Chondrocyte (in vitro differentiated cells): Measurements from ENCODE around the gene CRYBA2. TPM values are rescaled to one million over a fixed set of nuclear protein-coding genes. Genes with fewer than 3 reads are reported as not detected.
A peak's percentile ranks its signal among the peaks of the same experiment; 100 is the strongest.

ENCODE experiments used
- DNase-seq: peaks from one replicate; pipeline ENCODE4 v3.0.0; 2021; ENCODE audit warnings: mixed read lengths, low spot score
- H3K27ac Mint-ChIP-seq: one replicate; pipeline ENCODE4 v1.8.0; 2021; ENCODE audit warnings: mild to moderate bottlenecking, moderate library complexity, mixed read lengths; ENCODE audit not compliant: unreplicated experiment
- H3K27me3 Mint-ChIP-seq: 2 replicates; pipeline ENCODE4 v1.8.0; 2021; ENCODE audit warnings: low read depth, mixed read lengths
- H3K36me3 Mint-ChIP-seq: 2 replicates; pipeline ENCODE4 v1.8.0; 2021; ENCODE audit warnings: low read depth, mixed read lengths
- H3K4me1 Mint-ChIP-seq: 2 replicates; pipeline ENCODE4 v1.8.0; 2021; ENCODE audit warnings: low read depth, mild to moderate bottlenecking, mixed read lengths
- H3K4me3 Mint-ChIP-seq: one replicate; pipeline ENCODE4 v1.8.0; 2021; ENCODE audit warnings: mild to moderate bottlenecking, moderate library complexity, mixed read lengths; ENCODE audit not compliant: unreplicated experiment
- H3K9me3 Mint-ChIP-seq: 2 replicates; pipeline ENCODE4 v1.8.0; 2021; ENCODE audit warnings: low read depth, mixed read lengths
- total RNA-seq: library from RNA; stranded (reverse); gene quantifications from 3 replicates; pipeline ENCODE4 v1.2.1, GENCODE V29; 2021
- TF ChIP-seq, protein P1 (sequence below): fragments of 200-600 bp; sonication (generic); IDR thresholded peaks from 2 replicates; pipeline ENCODE4 v1.5.0; 2021; ENCODE audit warnings: antibody characterized with exemption, mild to moderate bottlenecking, moderate library complexity

Gene CRYBA2
- total RNA-seq, 1 donor from 2014 or later = not detected

DNA sequence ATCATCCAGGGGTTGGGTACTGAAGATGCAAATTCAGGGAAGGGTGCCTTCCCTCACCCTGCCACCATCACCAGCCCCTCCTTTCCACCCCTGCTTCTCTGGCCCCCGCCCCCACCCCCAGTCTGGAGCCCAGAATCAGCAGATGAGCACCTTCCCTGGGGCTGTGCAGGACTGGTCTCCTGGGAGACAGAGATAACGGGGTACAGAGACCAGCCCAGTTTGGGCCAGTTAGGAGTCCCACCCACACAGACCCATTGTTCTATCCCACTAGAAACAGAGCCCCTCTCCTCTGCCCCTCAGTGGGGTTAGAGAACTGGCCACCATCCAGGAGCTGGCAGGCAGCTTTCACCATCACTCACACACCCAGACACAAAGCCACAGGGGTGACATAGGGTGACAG, 4.5 kb upstream of the CRYBA2 start:
- TF ChIP-seq, protein P1, sequence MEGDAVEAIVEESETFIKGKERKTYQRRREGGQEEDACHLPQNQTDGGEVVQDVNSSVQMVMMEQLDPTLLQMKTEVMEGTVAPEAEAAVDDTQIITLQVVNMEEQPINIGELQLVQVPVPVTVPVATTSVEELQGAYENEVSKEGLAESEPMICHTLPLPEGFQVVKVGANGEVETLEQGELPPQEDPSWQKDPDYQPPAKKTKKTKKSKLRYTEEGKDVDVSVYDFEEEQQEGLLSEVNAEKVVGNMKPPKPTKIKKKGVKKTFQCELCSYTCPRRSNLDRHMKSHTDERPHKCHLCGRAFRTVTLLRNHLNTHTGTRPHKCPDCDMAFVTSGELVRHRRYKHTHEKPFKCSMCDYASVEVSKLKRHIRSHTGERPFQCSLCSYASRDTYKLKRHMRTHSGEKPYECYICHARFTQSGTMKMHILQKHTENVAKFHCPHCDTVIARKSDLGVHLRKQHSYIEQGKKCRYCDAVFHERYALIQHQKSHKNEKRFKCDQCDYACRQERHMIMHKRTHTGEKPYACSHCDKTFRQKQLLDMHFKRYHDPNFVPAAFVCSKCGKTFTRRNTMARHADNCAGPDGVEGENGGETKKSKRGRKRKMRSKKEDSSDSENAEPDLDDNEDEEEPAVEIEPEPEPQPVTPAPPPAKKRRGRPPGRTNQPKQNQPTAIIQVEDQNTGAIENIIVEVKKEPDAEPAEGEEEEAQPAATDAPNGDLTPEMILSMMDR = no peak
- Mint-ChIP-seq H3K27ac (no peak overlapping the region), H3K4me1 (peaks cover 14% of the 10 kb centered on the region), H3K9me3 (no peaks in the 10 kb centered on the region), H3K27me3 (peaks cover 51% of the 10 kb centered on the region), H3K36me3 (no peaks in the 10 kb centered on the region), H3K4me3 (no peak overlapping the region)
- DNase-seq = no peak

DNA sequence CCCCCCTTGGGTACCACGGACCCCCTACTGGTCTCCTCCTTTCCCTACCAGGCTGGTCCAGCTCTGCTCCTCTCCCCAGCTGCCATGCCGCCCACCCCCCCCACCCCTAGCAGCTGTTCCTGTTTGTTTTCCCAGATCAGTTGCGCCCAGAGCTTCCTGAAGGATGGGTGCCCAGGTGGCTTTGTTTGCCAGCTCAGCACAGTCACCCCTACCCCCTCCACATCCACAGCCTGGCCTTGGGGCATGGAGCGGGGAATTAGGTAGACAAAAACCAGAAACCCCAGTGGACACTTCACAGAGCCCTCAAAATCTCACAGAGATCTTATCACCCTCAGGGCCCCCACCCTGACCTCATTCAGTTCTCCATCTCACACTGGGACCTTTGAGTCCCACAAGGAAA, 3.7 kb upstream of the CRYBA2 start:
- TF ChIP-seq, protein P1 = no peak
- Mint-ChIP-seq H3K27me3 (peaks cover 54% of the 10 kb centered on the region), H3K27ac (no peak overlapping the region), H3K9me3 (no peaks in the 10 kb centered on the region), H3K4me3 (no peak overlapping the region), H3K36me3 (no peaks in the 10 kb centered on the region), H3K4me1 (peaks cover 11% of the 10 kb centered on the region)
- no peak for DNase-seq

DNA sequence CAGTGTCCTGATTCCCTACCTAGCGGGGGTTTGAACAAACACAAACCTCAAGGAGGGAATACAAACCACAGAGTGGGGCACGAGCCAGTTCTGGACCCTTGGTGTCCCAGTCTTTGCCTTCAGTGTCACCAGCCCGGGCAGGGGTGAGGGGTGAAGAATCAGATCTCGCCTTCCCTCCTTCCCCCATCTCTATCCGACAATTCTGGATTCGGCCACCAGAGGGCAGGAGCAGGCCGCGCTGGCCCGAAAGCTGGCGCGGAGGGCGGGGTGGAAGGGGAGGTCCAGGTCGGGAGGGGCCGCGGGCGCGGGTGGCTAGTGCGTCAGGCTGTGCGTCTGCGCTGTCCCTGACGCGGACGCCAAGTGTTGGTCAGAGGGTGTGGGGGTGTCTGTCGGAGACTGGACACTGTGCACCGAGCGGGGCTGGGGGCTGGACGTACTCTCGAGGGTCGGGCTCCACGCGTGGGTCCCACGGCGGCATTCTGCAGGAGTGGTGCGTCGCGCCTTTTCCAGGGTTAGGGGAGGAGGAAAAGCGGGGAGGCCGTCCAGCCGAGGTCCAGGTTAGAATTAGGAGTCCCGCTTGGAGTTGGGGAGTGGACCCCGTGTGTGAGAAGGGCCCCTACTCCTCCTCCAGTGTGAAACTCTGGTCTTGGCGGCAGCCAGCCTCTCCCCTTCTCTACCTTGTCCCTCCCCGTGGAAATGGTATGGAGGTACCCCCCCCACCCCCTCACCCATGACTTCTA, 2.9 kb upstream of the CRYBA2 start:
- peak overlapping the region; percentile 66 for H3K4me3 Mint-ChIP-seq
- TF ChIP-seq, protein P1 = peak; percentile 94
- DNase-seq = no peak
- H3K4me1 Mint-ChIP-seq = peaks cover 11% of the 10 kb centered on the region
- H3K36me3 Mint-ChIP-seq = no peaks in the 10 kb centered on the region
- H3K27ac Mint-ChIP-seq = no peak overlapping the region
- no peaks in the 10 kb centered on the region for H3K9me3 Mint-ChIP-seq
- H3K27me3 Mint-ChIP-seq = peaks cover 62% of the 10 kb centered on the region

DNA sequence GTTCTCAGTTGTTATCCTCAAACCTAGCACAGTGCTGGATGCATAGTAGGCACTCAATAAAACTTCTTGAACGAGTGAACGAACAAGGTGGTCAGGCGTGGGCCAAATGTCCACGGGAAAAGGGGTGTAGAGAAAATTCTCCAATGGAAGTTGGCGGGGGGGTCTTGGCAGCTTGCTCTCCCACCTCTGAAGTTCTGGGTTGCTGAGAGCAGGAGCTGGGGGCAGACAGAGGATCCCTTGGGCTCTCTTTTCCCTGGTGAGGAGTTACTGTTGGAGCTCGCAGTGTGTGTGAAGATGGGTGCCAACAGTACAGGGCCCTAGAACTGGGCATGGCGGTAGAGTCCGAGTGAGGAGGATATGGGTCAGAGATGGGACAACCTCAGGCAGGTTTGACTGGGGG, 2.3 kb upstream of the CRYBA2 start:
- TF ChIP-seq, protein P1 = no peak
- DNase-seq = no peak
- H3K27me3 Mint-ChIP-seq = peaks cover 62% of the 10 kb centered on the region
- no peaks in the 10 kb centered on the region for H3K9me3 Mint-ChIP-seq
- no peak overlapping the region for H3K27ac Mint-ChIP-seq
- H3K4me3 Mint-ChIP-seq = no peak overlapping the region
- H3K36me3 Mint-ChIP-seq = no peaks in the 10 kb centered on the region
- peaks cover 11% of the 10 kb centered on the region for H3K4me1 Mint-ChIP-seq

DNA sequence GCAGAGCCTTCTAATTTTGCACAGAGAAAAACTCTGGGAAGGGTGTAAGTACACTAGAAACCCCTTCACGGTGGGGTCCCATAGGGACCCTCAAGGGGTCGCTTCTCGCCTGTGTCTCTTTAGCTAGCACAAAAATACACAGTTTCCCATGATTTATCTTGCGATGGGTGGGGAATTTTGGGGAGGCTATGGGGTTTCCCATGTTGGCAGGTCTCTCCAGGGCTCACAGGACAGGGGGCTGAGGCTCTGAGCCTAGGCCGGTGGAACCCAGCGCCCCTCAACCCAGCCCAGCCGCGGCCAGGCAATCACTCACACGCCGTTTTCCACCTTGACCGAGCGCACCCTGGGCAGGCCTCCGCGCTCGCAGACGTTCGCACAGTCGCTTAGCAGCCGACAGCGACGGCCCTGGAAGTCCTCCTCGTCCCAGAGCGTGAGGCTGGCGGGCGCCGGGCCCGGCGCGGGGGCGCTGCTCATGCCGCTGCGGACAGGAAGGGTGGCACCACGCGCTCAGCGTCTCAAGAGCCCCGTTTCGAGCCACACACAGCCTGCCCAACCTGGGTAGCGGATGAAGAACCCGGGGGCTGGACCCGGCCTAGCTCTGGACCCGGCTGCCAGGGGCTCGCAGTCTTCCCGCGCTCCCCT, 398 bp downstream of the CRYBA2 start:
- H3K27ac Mint-ChIP-seq = no peak overlapping the region
- peaks cover 74% of the 10 kb centered on the region for H3K27me3 Mint-ChIP-seq
- DNase-seq = peak; percentile 65
- H3K9me3 Mint-ChIP-seq = no peaks in the 10 kb centered on the region
- TF ChIP-seq, protein P1 = no peak
- peaks cover 11% of the 10 kb centered on the region for H3K4me1 Mint-ChIP-seq
- no peaks in the 10 kb centered on the region for H3K36me3 Mint-ChIP-seq
- H3K4me3 Mint-ChIP-seq = no peak overlapping the region
